Activated T-cell treated with anti-CD3 and anti-CD28 coated beads, Interleukin-2, amount 50 U/mL, for 48 hours (primary cell): Measurements from ENCODE around the gene AIFM3.
"Not testable (repeated sequence)": the region's sequence is repeated elsewhere in the genome, so short reads cannot be mapped to it uniquely, and the experiment has no call there.

ENCODE experiments used
- DNase-seq, 2 experiments: peaks; one replicate each; pipeline ENCODE4 v3.0.0-alpha.2; 2020

The AIFM3 gene

GRCh38 chr22:20942203-20942902 lies 24.7 kb upstream of the AIFM3 start:
- not testable (repeated sequence) for DNase-seq

GRCh38 chr22:20943104-20943933 lies 23.7 kb upstream of the AIFM3 start:
- no peak for DNase-seq

GRCh38 chr22:20944042-20944441 lies 23.0 kb upstream of the AIFM3 start:
- DNase-seq: no peak

- no peak for DNase-seq
These were observed 21.5 kb upstream of the AIFM3 start for GRCh38 chr22:20945578-20945934.

- DNase-seq: no peak
These were observed 20.7 kb upstream of the AIFM3 start for GRCh38 chr22:20946080-20946986.

- no peak for DNase-seq
These were observed 20.1 kb upstream of the AIFM3 start for GRCh38 chr22:20946991-20947390.

- no peak for DNase-seq
These were observed 18.6 kb upstream of the AIFM3 start for GRCh38 chr22:20948450-20948849.

- no peak for DNase-seq
These were observed 18.1 kb upstream of the AIFM3 start for GRCh38 chr22:20948989-20949388.

- no peak for DNase-seq
These were observed 17.3 kb upstream of the AIFM3 start for GRCh38 chr22:20949698-20950183.

- no peak for DNase-seq
These were observed 15.7 kb upstream of the AIFM3 start for GRCh38 chr22:20951151-20951931.

- DNase-seq: no peak
These were observed 15.1 kb upstream of the AIFM3 start for GRCh38 chr22:20951932-20952380.

GRCh38 chr22:20952544-20953341 lies 14.3 kb upstream of the AIFM3 start:
- DNase-seq: no peak

- no peak for DNase-seq
These were observed 13.8 kb upstream of the AIFM3 start for GRCh38 chr22:20953342-20953608.

GRCh38 chr22:20953668-20954500 lies 13.2 kb upstream of the AIFM3 start:
- no peak for DNase-seq

- no peak for DNase-seq
These were observed 11.5 kb upstream of the AIFM3 start for GRCh38 chr22:20955548-20955947.

GRCh38 chr22:20956258-20957101 lies 10.6 kb upstream of the AIFM3 start:
- DNase-seq: no peak

GRCh38 chr22:20957102-20957682 lies 9.9 kb upstream of the AIFM3 start:
- no peak for DNase-seq

- DNase-seq: no peak
These were observed 9.2 kb upstream of the AIFM3 start for GRCh38 chr22:20957683-20958431.
